Right atrium auricular region (tissue), 2 donors: ENCODE measurements around the gene IL17RC. TPM values are rescaled to one million over a fixed set of nuclear protein-coding genes. Genes with fewer than 3 reads are reported as not detected.
A peak's percentile ranks its signal among the peaks of the same experiment; 100 is the strongest.

ENCODE experiments used
- DNase-seq: peaks from one replicate; pipeline ENCODE4 v3.0.0-alpha.2; 2019; ENCODE audit warnings: low spot score
- H3K27ac ChIP-seq, 2 donors: fragments of 200-600 bp; sonication (generic); 1 replicate in 1 of 2; 2 replicates in 1 of 2; pipeline ENCODE4 v1.5.1; 2016 to 2019
- H3K27me3 ChIP-seq, 2 donors: fragments of 200-600 bp; sonication (generic); one replicate each; pipeline versions ENCODE4 v1.5.1 to v1.6.0; 2017 to 2019
- H3K36me3 ChIP-seq: fragments of 200-600 bp; sonication (generic); one replicate; pipeline ENCODE4 v1.5.1; 2016
- H3K4me1 ChIP-seq, 2 donors: fragments of 200-600 bp; sonication (generic); one replicate each; pipeline versions ENCODE4 v1.5.1 to v1.6.0; 2017 to 2019
- H3K4me3 ChIP-seq, 2 donors: fragments of 200-600 bp; sonication (generic); 1 replicate in 1 of 2; 2 replicates in 1 of 2; pipeline ENCODE4 v1.5.1; 2017 to 2019; ENCODE audit warnings: mild to moderate bottlenecking in 1 of 2, moderate library complexity in 1 of 2
- H3K9me3 ChIP-seq, 2 donors: fragments of 200-600 bp; sonication (generic); one replicate each; pipeline ENCODE4 v1.5.1; 2019
- total RNA-seq, 2 donors: library from RNA; depleted of rRNA; stranded (reverse); fragments of >200 nt; gene quantifications; one replicate each; pipeline ENCODE4 v1.1.0, GENCODE V29; 2016
- TF ChIP-seq, protein P1 (sequence below), 2 donors: fragments of 200-600 bp; sonication (generic); IDR thresholded peaks; one replicate each; pipeline ENCODE4 v1.5.1; 2019; ENCODE audit warnings: antibody characterized with exemption in 2 of 2

The IL17RC gene
- total RNA-seq, 2 donors from 2014 or later = 32.5 to 49.1 TPM

DNA sequence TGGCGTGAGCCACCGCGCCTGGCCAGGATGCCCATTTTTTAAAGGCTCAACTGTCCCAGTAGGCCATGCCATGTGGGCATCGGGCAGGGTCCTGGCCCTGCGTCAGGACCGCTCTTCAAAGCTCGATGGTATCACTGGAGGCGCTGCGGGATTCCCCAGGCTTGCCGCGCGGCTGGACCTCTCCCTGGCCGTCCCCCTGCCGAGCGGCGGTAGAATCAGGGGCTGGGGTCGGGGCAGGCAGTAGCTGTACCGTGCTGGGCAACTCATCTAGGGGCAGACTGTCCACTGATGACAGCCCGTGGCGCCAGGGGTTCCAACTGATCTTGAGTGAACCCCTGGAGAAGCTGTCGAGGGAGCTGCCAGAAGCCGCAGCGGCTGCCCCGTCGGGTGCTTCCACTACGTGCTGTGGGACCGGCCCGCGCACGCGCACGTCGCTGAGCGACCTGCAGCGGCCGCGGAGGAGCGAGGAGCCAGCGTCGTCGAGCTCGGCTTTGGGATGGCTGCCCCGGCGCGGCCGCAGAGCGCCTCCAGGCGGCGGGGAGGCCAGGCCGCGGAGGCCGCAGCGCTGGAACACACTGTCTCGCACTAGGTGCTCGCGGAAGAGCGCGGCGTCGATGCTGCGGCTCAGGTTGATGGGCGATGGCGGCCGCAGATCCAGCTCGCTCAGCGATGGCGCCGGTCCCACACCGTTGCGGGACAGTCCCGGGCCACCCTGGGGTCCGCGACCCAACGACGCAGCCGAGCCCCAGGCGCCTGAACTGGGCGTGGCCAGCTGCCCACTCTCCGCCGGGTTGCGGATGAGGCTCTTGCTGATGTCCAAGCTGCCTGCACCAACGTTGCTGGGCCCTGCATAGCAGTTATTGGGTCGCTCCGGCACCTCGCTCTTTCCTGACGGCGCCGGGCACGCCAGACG is 29.5 kb downstream of the IL17RC start:
- TF ChIP-seq, protein P1, sequence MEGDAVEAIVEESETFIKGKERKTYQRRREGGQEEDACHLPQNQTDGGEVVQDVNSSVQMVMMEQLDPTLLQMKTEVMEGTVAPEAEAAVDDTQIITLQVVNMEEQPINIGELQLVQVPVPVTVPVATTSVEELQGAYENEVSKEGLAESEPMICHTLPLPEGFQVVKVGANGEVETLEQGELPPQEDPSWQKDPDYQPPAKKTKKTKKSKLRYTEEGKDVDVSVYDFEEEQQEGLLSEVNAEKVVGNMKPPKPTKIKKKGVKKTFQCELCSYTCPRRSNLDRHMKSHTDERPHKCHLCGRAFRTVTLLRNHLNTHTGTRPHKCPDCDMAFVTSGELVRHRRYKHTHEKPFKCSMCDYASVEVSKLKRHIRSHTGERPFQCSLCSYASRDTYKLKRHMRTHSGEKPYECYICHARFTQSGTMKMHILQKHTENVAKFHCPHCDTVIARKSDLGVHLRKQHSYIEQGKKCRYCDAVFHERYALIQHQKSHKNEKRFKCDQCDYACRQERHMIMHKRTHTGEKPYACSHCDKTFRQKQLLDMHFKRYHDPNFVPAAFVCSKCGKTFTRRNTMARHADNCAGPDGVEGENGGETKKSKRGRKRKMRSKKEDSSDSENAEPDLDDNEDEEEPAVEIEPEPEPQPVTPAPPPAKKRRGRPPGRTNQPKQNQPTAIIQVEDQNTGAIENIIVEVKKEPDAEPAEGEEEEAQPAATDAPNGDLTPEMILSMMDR (IDR thresholded peaks at IDR 0.05) = peak; percentile 43 to 85
- Histone ChIP-seq H3K27me3 (no peaks in the 10 kb centered on the region), H3K36me3 (peaks cover 13% of the 10 kb centered on the region), H3K27ac (peak overlapping the region; percentile 88 to 89), H3K9me3 (no peaks in the 10 kb centered on the region), H3K4me1 (peaks cover 0 to 24% of the 10 kb centered on the region in 2 donors), H3K4me3 (peak overlapping the region; percentile 45 to 69)
- DNase-seq = peak; percentile 87

DNA sequence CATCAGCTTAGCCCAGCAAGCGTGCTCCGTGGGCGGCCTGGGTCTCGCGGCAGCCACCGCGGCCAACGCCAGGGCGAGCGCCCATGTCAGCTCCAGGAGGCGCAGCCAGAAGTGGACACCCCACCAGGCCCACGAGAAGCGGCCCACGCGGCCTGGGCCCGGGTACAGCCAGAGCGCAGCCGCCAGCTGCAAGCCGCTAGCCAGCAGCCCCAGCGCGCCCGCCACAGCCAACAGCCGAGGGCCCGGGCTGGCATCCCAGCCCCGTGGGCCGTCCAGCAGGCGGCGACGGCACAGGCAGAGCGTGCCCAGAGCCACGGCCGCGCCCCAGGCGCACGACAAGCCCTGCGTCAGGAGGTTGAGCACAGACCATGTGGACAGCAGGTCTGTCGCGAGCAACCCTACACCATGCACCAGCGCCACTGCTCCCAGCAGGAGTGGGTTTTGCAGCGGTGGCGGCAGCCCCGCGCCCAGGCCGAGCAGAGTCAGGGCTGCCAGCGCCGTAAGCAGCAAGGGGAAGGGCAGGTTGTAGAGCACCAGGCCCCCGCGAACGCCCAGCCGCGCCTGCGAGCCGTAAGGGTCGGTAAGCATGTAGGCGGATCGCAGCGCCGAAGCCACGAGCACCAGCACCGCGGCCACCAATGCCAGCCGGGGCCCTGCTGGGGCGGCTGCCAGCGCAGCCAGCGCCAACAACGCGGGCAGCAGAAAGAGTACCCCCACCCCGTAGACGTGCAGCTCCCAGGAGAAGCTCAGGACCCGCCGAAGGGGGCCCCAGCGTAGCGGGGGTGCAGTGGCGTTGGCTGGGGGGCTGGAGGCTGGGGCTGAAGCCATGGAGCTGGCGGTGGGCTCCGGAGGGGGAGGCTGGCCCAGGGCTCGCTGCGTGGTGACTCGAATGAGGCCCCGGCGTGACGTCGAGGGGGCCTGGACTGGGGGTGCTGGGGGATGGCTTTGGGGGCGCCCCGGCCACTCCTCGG is 30.4 kb downstream of the IL17RC start:
- Histone ChIP-seq H3K27me3 (no peaks in the 10 kb centered on the region), H3K9me3 (no peaks in the 10 kb centered on the region), H3K4me3 (peak overlapping the region; percentile 45 to 69), H3K36me3 (peaks cover 9% of the 10 kb centered on the region), H3K27ac (peak overlapping the region; percentile 88 to 89), H3K4me1 (peaks cover 0 to 33% of the 10 kb centered on the region in 2 donors)
- TF ChIP-seq, protein P1 (IDR thresholded peaks at IDR 0.05) = peak; percentile 41 to 63
- DNase-seq = peak; percentile 76

DNA sequence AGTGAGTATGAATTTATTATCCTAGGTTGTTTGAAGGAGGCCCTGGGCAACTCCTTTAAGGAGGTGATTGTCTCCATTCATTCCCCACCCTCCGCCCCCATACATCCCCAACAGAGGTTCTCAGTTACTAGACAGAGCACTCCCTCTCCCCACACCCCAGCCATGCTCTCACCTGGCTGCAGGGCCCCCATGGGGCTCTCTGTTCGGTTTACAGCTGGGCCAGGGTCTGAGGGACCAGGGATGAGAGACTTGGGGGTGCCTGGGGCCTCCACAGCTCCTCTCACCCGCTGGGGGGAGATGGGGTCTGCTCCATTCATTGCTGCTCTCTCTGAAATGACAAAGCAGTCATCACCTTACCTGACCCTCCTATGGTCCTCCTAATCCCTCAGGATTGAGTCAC is 31.7 kb downstream of the IL17RC start:
- H3K27me3 ChIP-seq = no peaks in the 10 kb centered on the region
- no peak overlapping the region for H3K27ac ChIP-seq
- H3K4me3 ChIP-seq = no peak overlapping the region
- no peak for DNase-seq
- peaks cover 4% of the 10 kb centered on the region for H3K36me3 ChIP-seq
- H3K4me1 ChIP-seq = peaks cover 0 to 34% of the 10 kb centered on the region in 2 donors
- H3K9me3 ChIP-seq = no peaks in the 10 kb centered on the region
- TF ChIP-seq, protein P1 (IDR thresholded peaks at IDR 0.05) = no peak

DNA sequence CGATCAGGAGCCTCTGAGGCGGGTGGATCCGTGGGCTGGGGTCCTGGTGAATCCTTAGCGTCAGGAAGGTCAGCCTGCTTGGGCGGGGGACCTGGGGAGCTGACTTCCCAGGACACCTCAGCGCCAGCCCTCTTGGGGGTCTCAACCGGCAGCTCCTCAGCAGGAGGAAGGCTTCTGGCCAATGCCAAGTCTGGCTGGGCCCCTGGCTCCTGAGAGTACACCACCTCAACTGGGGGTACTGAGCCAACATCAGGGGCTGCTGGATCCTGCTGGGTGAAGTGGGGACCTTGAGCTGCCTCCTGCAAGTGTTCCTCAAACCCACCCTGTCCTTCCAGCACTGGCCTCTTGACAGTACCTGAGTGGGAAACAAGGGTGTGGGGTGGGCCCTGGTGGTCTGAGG is 32.2 kb downstream of the IL17RC start:
- Histone ChIP-seq H3K4me3 (no peak overlapping the region), H3K4me1 (peaks cover 0 to 34% of the 10 kb centered on the region in 2 donors), H3K36me3 (no peaks in the 10 kb centered on the region), H3K9me3 (no peaks in the 10 kb centered on the region), H3K27me3 (no peaks in the 10 kb centered on the region), H3K27ac (no peak overlapping the region)
- no peak for DNase-seq
- TF ChIP-seq, protein P1 (IDR thresholded peaks at IDR 0.05) = no peak

DNA sequence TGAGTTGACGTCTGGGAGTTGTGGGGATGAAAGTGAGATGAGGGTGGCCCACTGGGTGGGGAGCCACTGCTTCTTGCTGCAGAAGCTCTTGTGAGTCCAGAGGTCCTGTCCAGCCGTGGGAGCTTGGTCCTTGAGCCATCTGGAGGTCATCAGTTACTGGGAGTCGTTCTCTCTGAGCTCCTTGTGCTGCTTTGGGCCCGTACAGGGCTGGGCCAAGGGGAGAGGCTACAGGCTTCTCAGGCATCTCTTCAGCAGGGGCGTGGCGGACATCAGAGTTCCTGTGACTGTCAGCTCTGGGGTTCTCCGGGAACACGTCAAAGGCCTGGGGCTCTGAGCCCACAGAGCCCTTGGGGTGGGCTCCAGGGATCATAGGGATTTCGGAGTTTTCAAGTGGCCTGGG is 32.7 kb downstream of the IL17RC start:
- Histone ChIP-seq H3K36me3 (no peaks in the 10 kb centered on the region), H3K27ac (no peak overlapping the region), H3K27me3 (no peaks in the 10 kb centered on the region), H3K4me3 (no peak overlapping the region), H3K4me1 (peaks cover 0 to 34% of the 10 kb centered on the region in 2 donors), H3K9me3 (no peaks in the 10 kb centered on the region)
- TF ChIP-seq, protein P1 (IDR thresholded peaks at IDR 0.05) = no peak
- no peak for DNase-seq
